ENCODE data around the gene PDS5B.
A peak's percentile ranks its signal among the peaks of the same experiment; 100 is the strongest.

- TF ChIP-seq CTCF (IDR thresholded peaks at IDR 0.05) = peak; percentile 68 to 90 (median 85)
- no peak for TF ChIP-seq EP300 (IDR thresholded peaks at IDR 0.05; ENCODE audit: low read depth)
- TF ChIP-seq POLR2A (IDR thresholded peaks at IDR 0.05) = peak; percentile 66
These were observed at the start of gene PDS5B for GRCh38 chr13:32586080-32586900.
